ENCODE data around the gene HAND1. TPM values are rescaled to one million over a fixed set of nuclear protein-coding genes. Genes with fewer than 3 reads are reported as not detected.

Gene HAND1
- total RNA-seq, 4 donors from 2014 or later, result 6.7 to 8.0 (median 7.4) TPM

- no peak overlapping the region for H3K27ac ChIP-seq
- H3K9me3 ChIP-seq, result no peaks in the 10 kb centered on the region
- peaks cover 0 to 26% (median 9%) of the 10 kb centered on the region in 4 donors for H3K36me3 ChIP-seq
- no peaks in the 10 kb centered on the region for H3K4me1 ChIP-seq
- in situ Hi-C loops (cut with MboI; ENCODE audit: low pct_ligation_motif_present in 1 of 4, low pct_unique_long_range_greater_than_20kb in 1 of 4, low sequenced_read_pairs in 3 of 4), result loop anchor here in 3 of 4 donors (10.0 to 25.0 kb wide), 2 partner anchors 145 to 352 kb away; no protein-coding TSS in a partner anchor
- no peaks in the 10 kb centered on the region for H3K27me3 ChIP-seq
- H3K4me3 ChIP-seq, result no peak overlapping the region
- no peak for DNase-seq
- 80 to 96% methylated on average over 1 to 4 of the region's 4 CpGs for WGBS, 2 donors (ENCODE audit: low coverage in 1 of 2)
- intact Hi-C loops (cut with DNase I; ENCODE audit: low total_unique reads), result no loop called here
- TF ChIP-seq POLR2AphosphoS5 (IDR thresholded peaks at IDR 0.05) (no peak), EP300 (IDR thresholded peaks at IDR 0.05; ENCODE audit: low read depth) (no peak), CTCF (IDR thresholded peaks at IDR 0.05) (no peak)
Observed at GRCh38 chr5:154460172-154460571, 17.9 kb downstream of the HAND1 start.

GRCh38 chr5:154459015-154459414, 19.0 kb downstream of the HAND1 start:
- Histone ChIP-seq H3K36me3 (peaks cover 0 to 36% (median 15%) of the 10 kb centered on the region in 4 donors), H3K27me3 (no peaks in the 10 kb centered on the region), H3K27ac (no peak overlapping the region), H3K9me3 (no peaks in the 10 kb centered on the region), H3K4me3 (no peak overlapping the region), H3K4me1 (no peaks in the 10 kb centered on the region)
- in situ Hi-C loops (cut with MboI; ENCODE audit: low pct_ligation_motif_present in 1 of 4, low pct_unique_long_range_greater_than_20kb in 1 of 4, low sequenced_read_pairs in 3 of 4), result loop anchor here in 1 of 4 donors (25.0 kb wide), 1 partner anchor 353 kb away; no protein-coding TSS in a partner anchor
- TF ChIP-seq POLR2A (IDR thresholded peaks at IDR 0.05), result no peak
- TF ChIP-seq EP300 (IDR thresholded peaks at IDR 0.05; ENCODE audit: low read depth), result no peak
- no peak for TF ChIP-seq POLR2AphosphoS5 (IDR thresholded peaks at IDR 0.05)
- TF ChIP-seq CTCF (IDR thresholded peaks at IDR 0.05), result no peak
- intact Hi-C loops (cut with DNase I; ENCODE audit: low total_unique reads), result no loop called here
- 84% methylated on average over 3 of the region's 3 CpGs; no CpG with 5 or more reads in 1 of the 2 donors for WGBS, 2 donors (ENCODE audit: low coverage in 1 of 2)
- DNase-seq, result no peak

GRCh38 chr5:154456540-154456939, 21.5 kb downstream of the HAND1 start:
- DNase-seq, result no peak
- Histone ChIP-seq H3K4me3 (no peak overlapping the region), H3K27ac (no peak overlapping the region), H3K27me3 (no peaks in the 10 kb centered on the region), H3K4me1 (no peaks in the 10 kb centered on the region), H3K9me3 (no peaks in the 10 kb centered on the region), H3K36me3 (peaks cover 0 to 59% (median 20%) of the 10 kb centered on the region in 4 donors)
- intact Hi-C loops (cut with DNase I; ENCODE audit: low total_unique reads) (no loop called here), in situ Hi-C loops (cut with MboI; ENCODE audit: low pct_ligation_motif_present in 1 of 4, low pct_unique_long_range_greater_than_20kb in 1 of 4, low sequenced_read_pairs in 3 of 4) (loop anchor here in 1 of 4 donors (25.0 kb wide), 1 partner anchor 356 kb away; no protein-coding TSS in a partner anchor)
- TF ChIP-seq CTCF (IDR thresholded peaks at IDR 0.05) (no peak), POLR2AphosphoS5 (IDR thresholded peaks at IDR 0.05) (no peak), EP300 (IDR thresholded peaks at IDR 0.05; ENCODE audit: low read depth) (no peak), POLR2A (IDR thresholded peaks at IDR 0.05) (no peak)
- WGBS, 2 donors (ENCODE audit: low coverage in 1 of 2), result 85 to 100% methylated on average over 2 to 3 of the region's 3 CpGs

- no peak overlapping the region for H3K4me3 ChIP-seq
- TF ChIP-seq POLR2A (IDR thresholded peaks at IDR 0.05) (no peak), POLR2AphosphoS5 (IDR thresholded peaks at IDR 0.05) (no peak), EP300 (IDR thresholded peaks at IDR 0.05; ENCODE audit: low read depth) (no peak), CTCF (IDR thresholded peaks at IDR 0.05) (no peak)
- intact Hi-C loops (cut with DNase I; ENCODE audit: low total_unique reads), result no loop called here
- in situ Hi-C loops (cut with MboI; ENCODE audit: low pct_ligation_motif_present in 1 of 4, low pct_unique_long_range_greater_than_20kb in 1 of 4, low sequenced_read_pairs in 3 of 4), result loop anchor here in 1 of 4 donors (25.0 kb wide), 1 partner anchor 357 kb away; no protein-coding TSS in a partner anchor
- H3K4me1 ChIP-seq, result no peaks in the 10 kb centered on the region
- peaks cover 0 to 67% (median 22%) of the 10 kb centered on the region in 4 donors for H3K36me3 ChIP-seq
- WGBS, 2 donors (ENCODE audit: low coverage in 1 of 2), result 87 to 100% methylated on average over 1 to 5 of the region's 5 CpGs
- no peak for DNase-seq
- H3K27me3 ChIP-seq, result no peaks in the 10 kb centered on the region
- H3K9me3 ChIP-seq, result no peaks in the 10 kb centered on the region
- H3K27ac ChIP-seq, result no peak overlapping the region
Observed at GRCh38 chr5:154455585-154455984, 22.4 kb downstream of the HAND1 start.

All from transverse colon (tissue), 4 donors.